Medulla oblongata (tissue), 1 donor: ENCODE data around the gene GABPB1.

Experiments used
- DNase-seq: peaks from one replicate; pipeline ENCODE4 v3.0.0-alpha.2; 2015; ENCODE audit errors: extremely low spot score

Gene GABPB1

DNA sequence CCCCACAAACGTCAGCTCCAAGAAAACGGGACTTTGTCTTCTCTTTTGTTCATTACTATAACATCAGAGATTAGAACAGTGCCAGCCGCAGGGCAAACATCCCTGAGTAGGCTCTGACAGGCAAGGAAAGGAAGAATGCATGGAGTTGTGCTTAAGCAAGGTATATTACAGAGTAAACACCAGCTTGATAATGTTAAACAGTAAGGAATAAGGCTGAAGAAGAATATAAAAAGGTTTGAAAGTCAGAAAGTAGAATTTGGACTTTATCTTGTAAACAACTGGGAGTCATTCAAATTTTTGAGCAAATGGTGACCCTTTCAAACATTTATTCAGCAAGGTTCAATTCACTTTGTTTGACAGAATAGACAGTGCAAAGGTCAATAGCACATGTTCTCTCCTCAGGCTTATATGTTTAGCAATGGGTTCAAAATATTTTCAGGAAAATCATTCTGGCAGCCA, 11.0 kb downstream of the GABPB1 start:
- no peak for DNase-seq

- DNase-seq = no peak
Measured at GRCh38 chr15:50341616-50342136, 13.3 kb downstream of the GABPB1 start.

DNA sequence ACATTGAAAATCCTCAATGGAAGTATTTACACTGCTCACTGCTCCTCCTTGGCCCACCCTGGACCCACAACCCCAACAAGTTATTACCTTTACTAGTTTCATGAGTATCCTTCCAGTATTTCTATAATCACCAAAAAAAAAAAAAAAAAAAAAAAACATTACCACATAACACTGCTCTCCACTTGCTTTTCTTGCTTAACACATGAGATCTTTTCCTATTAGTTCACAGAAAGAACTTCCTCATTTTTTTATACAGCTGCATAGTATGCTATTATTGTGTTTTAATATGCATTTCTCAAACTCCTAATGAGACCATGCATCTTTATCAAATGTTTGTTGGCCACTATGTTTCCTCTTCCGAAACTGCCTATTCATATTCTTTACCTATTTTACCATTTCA, 14.6 kb downstream of the GABPB1 start:
- DNase-seq = no peak

DNA sequence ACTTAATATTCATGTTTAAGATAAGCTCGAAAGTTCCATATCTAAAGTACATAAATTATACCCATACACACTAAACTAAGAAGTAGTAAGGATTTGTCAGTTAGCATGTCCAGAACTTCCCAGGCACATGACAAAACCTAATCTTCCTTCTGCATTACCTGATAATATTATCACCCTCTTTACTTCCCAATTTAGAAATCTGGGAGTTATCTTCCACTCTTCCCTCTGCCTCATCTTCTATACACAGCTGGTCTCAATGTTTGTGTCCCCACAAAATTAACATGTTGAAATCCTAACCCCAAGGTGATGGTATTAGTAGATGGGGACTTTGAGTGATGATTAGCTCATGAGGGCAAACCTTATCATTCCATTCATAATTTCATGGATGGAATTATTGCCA, 15.3 kb downstream of the GABPB1 start:
- no peak for DNase-seq

DNA sequence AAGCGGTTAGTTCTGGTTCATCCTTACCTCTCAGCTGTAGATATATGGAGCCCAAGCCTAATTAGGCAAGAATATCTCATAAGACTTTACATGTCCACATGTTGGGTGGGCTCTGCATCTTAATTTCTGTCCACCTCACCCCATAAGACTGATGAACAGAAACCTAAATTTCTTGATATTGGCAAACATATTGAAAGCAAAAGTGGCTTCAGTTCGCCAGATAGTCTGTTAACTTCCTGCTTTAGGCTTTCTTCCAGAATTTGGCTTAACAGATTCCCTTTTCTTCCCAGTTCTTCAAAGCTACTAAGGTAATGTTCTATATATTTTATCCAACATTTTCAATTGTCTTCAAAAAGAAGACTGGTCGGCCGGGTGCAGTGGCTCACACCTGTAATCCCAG, 19.7 kb downstream of the GABPB1 start:
- no peak for DNase-seq

GRCh38 chr15:50333229-50333628, 21.8 kb downstream of the GABPB1 start:
- DNase-seq = no peak

- DNase-seq = no peak
Measured at GRCh38 chr15:50330921-50331320, 24.1 kb downstream of the GABPB1 start.

DNA sequence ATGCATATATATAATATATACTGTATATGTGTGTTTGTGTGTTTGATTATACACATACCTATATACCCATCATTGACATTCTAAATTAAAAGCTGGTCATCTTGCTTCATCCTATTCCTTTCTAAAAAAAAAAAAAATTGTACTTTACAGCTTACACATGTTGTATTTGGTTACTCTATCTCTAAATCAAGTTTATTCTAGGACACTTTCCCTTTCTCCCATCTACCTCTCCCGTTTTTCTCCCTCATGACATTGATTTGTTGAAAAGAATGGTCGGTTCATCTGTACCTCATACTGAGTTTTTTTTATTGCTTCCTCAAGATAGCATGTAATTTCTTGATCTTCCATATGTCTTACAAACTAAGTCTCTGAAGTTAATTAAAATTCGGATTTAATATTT, 26.9 kb downstream of the GABPB1 start:
- DNase-seq = no peak

GRCh38 chr15:50321680-50322210, 33.3 kb downstream of the GABPB1 start:
- DNase-seq = no peak

GRCh38 chr15:50320504-50320903, 34.5 kb downstream of the GABPB1 start:
- no peak for DNase-seq

GRCh38 chr15:50318697-50319096, 36.3 kb downstream of the GABPB1 start:
- DNase-seq = no peak

DNA sequence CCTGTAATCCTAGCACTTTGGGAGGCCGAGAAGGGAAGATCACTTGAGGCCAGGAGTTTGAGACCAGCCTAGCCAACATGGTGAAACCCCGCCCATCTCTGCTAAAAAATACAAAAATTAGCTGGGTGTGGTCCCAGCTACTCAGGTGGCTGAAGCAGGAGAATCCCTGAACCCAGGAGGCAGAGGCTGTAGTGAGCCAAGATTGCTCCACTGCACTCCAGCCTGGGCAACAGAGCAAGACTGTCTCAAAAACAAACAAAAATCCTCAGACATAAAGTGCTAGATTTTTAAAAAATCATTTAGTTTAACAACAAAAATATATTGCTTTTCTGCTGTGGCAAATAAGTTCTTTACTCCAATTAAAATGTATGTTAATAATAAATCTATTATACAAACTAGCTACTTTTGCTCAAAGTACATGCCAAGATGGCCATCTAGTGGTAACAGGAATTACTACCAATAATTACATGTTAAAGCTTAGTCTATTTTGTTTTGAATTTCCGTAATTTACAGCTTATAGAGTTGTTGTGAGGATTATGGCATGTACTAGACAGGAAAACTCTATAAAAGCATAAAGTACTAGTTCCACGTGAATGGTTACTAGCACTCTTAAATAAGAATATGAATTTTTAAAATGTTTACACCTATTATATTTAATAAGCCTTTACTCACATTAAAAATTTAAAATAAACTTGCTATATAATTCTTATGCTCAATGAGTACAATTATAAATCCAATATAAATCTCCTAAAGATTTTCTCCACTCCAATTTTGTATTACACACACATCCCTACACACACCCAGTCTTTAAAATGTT, 39.0 kb downstream of the GABPB1 start:
- DNase-seq = peak; percentile 37

GRCh38 chr15:50312636-50313035, 42.4 kb downstream of the GABPB1 start:
- no peak for DNase-seq

- no peak for DNase-seq
Measured at GRCh38 chr15:50307799-50308198, 47.2 kb downstream of the GABPB1 start.

GRCh38 chr15:50304836-50305235, 50.2 kb downstream of the GABPB1 start:
- no peak for DNase-seq

- DNase-seq = no peak
Measured at GRCh38 chr15:50302581-50302980, 52.4 kb downstream of the GABPB1 start.

GRCh38 chr15:50298340-50298739, 56.7 kb downstream of the GABPB1 start:
- DNase-seq = no peak

DNA sequence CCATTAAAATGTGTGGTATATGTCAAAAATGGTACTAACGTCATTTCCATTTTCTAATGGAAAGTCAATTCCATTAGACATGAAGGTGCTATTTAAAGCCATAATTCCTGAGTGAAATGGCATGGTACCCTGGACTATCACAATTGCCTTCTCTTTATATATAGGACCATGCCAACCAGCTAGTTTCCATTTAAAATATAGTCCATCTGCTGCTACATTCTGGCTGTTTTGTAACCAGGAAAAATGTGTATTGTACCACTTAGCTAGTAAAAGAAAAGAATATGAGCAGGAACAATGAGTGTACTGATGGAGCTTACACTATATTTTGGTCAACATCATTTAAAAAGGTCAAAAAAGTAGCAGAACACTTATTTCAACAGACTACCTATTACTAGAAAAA, 59.0 kb downstream of the GABPB1 start:
- DNase-seq = no peak

GRCh38 chr15:50289749-50290148, 65.2 kb downstream of the GABPB1 start:
- DNase-seq = no peak

DNA sequence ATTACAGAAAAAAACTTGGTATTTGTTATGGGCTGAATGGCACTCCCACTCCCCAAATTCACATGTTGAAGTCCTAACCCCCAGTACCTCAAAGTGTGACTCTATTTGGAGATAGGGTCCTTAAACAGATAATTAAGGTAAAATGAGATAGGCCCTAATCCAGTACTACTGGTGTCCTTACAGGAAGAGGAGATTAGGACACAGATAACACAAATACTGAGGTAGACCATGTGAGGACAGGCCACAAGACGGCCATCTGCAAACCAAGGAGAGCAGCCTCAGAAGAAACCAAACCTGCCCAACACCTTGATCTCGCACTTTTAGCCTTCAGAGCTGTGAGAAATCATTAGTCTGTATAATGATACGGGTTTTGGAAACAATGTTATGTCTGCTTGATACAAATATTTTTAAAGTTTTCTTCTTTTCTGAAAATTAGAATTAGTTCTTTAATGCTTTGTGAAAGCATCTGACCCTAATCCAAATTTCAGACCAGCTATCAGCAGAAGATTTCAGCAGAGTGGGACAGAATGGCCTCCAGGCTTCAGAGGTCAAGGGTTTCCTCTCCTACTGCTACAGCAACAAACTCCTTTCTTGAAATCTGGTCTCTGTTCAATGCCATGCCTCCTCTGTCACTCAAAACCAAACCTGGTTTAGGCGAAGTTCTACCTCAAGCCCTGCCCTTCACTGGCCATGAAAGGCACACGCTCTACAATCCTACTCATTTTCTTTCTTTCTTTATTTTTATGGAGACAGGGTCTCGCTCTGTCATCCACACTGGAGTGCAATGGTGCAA, 67.5 kb downstream of the GABPB1 start:
- DNase-seq = no peak

- no peak for DNase-seq
Measured at GRCh38 chr15:50281427-50281826, 73.6 kb downstream of the GABPB1 start.

GRCh38 chr15:50280271-50280670, 74.7 kb downstream of the GABPB1 start:
- DNase-seq = no peak

DNA sequence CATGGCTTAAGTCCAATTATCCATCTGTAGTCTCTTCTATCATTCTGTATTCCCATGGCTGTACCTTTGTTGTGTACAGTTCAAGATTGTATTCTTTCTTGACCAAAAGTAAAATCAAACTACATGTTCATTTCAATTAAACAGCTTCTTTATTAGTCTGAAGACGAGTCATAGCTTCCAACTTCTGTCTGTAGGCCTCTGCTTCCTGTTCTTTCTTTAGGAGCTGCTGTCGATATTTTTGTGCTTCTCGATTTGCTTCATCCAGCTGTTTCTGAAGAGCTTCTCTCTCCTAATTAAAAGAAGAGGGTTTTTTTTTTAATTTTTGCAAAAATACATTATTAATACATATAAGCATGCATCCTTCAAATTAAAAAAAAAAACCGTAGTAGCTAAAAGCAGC, 76.5 kb downstream of the GABPB1 start:
- DNase-seq = peak; percentile 22
